Stimulated activated naive CD8-positive, alpha-beta T cell treated with anti-CD3 and anti-CD28 coated beads, Interleukin-15, amount 100 ng/mL, for 72 hours (primary cell): ENCODE data around the gene RPL39L.
"Not testable (repeated sequence)": the region's sequence is repeated elsewhere in the genome, so short reads cannot be mapped to it uniquely, and the experiment has no call there.

Experiments
- ATAC-seq: fragments of 150-1000 bp; cut with Tn5 transposase; 2 replicates; pipeline ENCODE4 v1.10.0; 2021; ENCODE audit warnings: mild to moderate bottlenecking, moderate library complexity
- DNase-seq, 2 donors: peaks; one replicate each; pipeline ENCODE4 v3.0.0; 2021 to 2022
- H3K27ac Mint-ChIP-seq, 2 donors: one replicate each; pipeline ENCODE4 v1.8.0; 2022; ENCODE audit warnings: mild to moderate bottlenecking in 2 of 2, mixed read lengths in 2 of 2, moderate library complexity in 2 of 2
- H3K27me3 Mint-ChIP-seq: one replicate; pipeline ENCODE4 v1.8.0; 2022; ENCODE audit warnings: mixed read lengths
- H3K4me1 Mint-ChIP-seq: one replicate; pipeline ENCODE4 v1.8.0; 2022; ENCODE audit warnings: mild to moderate bottlenecking, mixed read lengths
- H3K4me3 Mint-ChIP-seq, 2 donors: one replicate each; pipeline ENCODE4 v1.8.0; 2022; ENCODE audit warnings: mild to moderate bottlenecking in 2 of 2, mixed read lengths in 2 of 2, moderate library complexity in 1 of 2
- H3K9me3 Mint-ChIP-seq, 2 donors: one replicate each; pipeline ENCODE4 v1.8.0; 2022; ENCODE audit warnings: mixed read lengths in 2 of 2

The RPL39L gene

GRCh38 chr3:187162265-187162953 lies 23.1 kb upstream of the RPL39L start:
- Mint-ChIP-seq H3K4me1 (no peaks in the 10 kb centered on the region), H3K27ac (peak overlapping the region in 1 of 2 donors; percentile 37), H3K27me3 (peaks cover 9% of the 10 kb centered on the region), H3K4me3 (no peak overlapping the region), H3K9me3 (peaks cover 7 to 10% of the 10 kb centered on the region in 2 donors)
- ATAC-seq (no peak), DNase-seq (no peak)

GRCh38 chr3:187161556-187161955 lies 22.3 kb upstream of the RPL39L start:
- DNase-seq (no peak), ATAC-seq (no peak)
- H3K27ac Mint-ChIP-seq: no peak overlapping the region
- peaks cover 7 to 10% of the 10 kb centered on the region in 2 donors for H3K9me3 Mint-ChIP-seq
- H3K27me3 Mint-ChIP-seq: peaks cover 9% of the 10 kb centered on the region
- no peak overlapping the region for H3K4me3 Mint-ChIP-seq
- H3K4me1 Mint-ChIP-seq: no peaks in the 10 kb centered on the region

- H3K27ac Mint-ChIP-seq: peak overlapping the region; percentile 29 to 74
These were observed 11.3 kb upstream of the RPL39L start for GRCh38 chr3:187150599-187150998.

GRCh38 chr3:187150186-187150585 lies 10.9 kb upstream of the RPL39L start:
- Mint-ChIP-seq H3K9me3 (peaks cover 15 to 16% of the 10 kb centered on the region in 2 donors), H3K27ac (no peak overlapping the region)
- ATAC-seq: no peak

More at GRCh38 chr3:187150599-187150998, 11.3 kb upstream of the RPL39L start:
- ATAC-seq (peak; percentile 82), DNase-seq (peak; percentile 50 to 68)
- peaks cover 13% of the 10 kb centered on the region for H3K27me3 Mint-ChIP-seq
- H3K9me3 Mint-ChIP-seq: peaks cover 13% of the 10 kb centered on the region in 2 donors
- no peak overlapping the region for H3K4me3 Mint-ChIP-seq
- H3K4me1 Mint-ChIP-seq: peaks cover 14% of the 10 kb centered on the region

GRCh38 chr3:187146389-187146788 lies 7.1 kb upstream of the RPL39L start:
- H3K27me3 Mint-ChIP-seq: no peaks in the 10 kb centered on the region
- H3K9me3 Mint-ChIP-seq: peaks cover 28 to 32% of the 10 kb centered on the region in 2 donors
- no peak overlapping the region for H3K27ac Mint-ChIP-seq
- H3K4me1 Mint-ChIP-seq: peaks cover 7% of the 10 kb centered on the region
- no peak overlapping the region for H3K4me3 Mint-ChIP-seq
- DNase-seq: no peak
- ATAC-seq: no peak

More at GRCh38 chr3:187150186-187150585, 10.9 kb upstream of the RPL39L start:
- Mint-ChIP-seq H3K4me3 (no peak overlapping the region), H3K4me1 (peaks cover 14% of the 10 kb centered on the region), H3K27me3 (peaks cover 12% of the 10 kb centered on the region)
- DNase-seq: no peak

GRCh38 chr3:187145149-187145895 lies 6.0 kb upstream of the RPL39L start:
- ATAC-seq (no peak), DNase-seq (no peak)
- H3K27me3 Mint-ChIP-seq: no peaks in the 10 kb centered on the region
- peaks cover 28 to 32% of the 10 kb centered on the region in 2 donors for H3K9me3 Mint-ChIP-seq
- H3K27ac Mint-ChIP-seq: no peak overlapping the region
- peaks cover under 1% of the 10 kb centered on the region for H3K4me1 Mint-ChIP-seq
- no peak overlapping the region for H3K4me3 Mint-ChIP-seq

GRCh38 chr3:187139895-187140253 lies 578 bp upstream of the RPL39L start:
- no peak for DNase-seq
- Mint-ChIP-seq H3K9me3 (peaks cover 22 to 34% of the 10 kb centered on the region in 2 donors), H3K27me3 (no peaks in the 10 kb centered on the region), H3K4me1 (peaks cover 26% of the 10 kb centered on the region), H3K4me3 (peak overlapping the region; percentile 84 to 87), H3K27ac (peak overlapping the region; percentile 82 to 89)
- ATAC-seq: no peak

- ATAC-seq (no peak), DNase-seq (no peak)
- Mint-ChIP-seq H3K27me3 (no peaks in the 10 kb centered on the region), H3K4me3 (no peak overlapping the region), H3K27ac (no peak overlapping the region), H3K9me3 (peaks cover 10 to 28% of the 10 kb centered on the region in 2 donors), H3K4me1 (peaks cover 37% of the 10 kb centered on the region)
These were observed 2.4 kb downstream of the RPL39L start for GRCh38 chr3:187136936-187137335.

- no peak for ATAC-seq
- H3K27ac Mint-ChIP-seq: no peak overlapping the region
- no peak for DNase-seq
- no peaks in the 10 kb centered on the region for H3K27me3 Mint-ChIP-seq
- peaks cover 7 to 24% of the 10 kb centered on the region in 2 donors for H3K9me3 Mint-ChIP-seq
- no peak overlapping the region for H3K4me3 Mint-ChIP-seq
- peaks cover 38% of the 10 kb centered on the region for H3K4me1 Mint-ChIP-seq
These were observed 3.0 kb downstream of the RPL39L start for GRCh38 chr3:187136337-187136736.

- H3K4me3 Mint-ChIP-seq, ATAC-seq, H3K27me3 Mint-ChIP-seq, DNase-seq, H3K27ac Mint-ChIP-seq: not testable (repeated sequence)
- Mint-ChIP-seq H3K9me3 (peaks cover 15 to 29% of the 10 kb centered on the region in 2 donors), H3K4me1 (peaks cover 49% of the 10 kb centered on the region)
These were observed 4.1 kb downstream of the RPL39L start for GRCh38 chr3:187135172-187135690.

GRCh38 chr3:187133181-187133580 lies 6.1 kb downstream of the RPL39L start:
- DNase-seq, H3K4me3 Mint-ChIP-seq, H3K27me3 Mint-ChIP-seq, ATAC-seq: not testable (repeated sequence)
- H3K9me3 Mint-ChIP-seq: peaks cover 22 to 47% of the 10 kb centered on the region in 2 donors
- H3K4me1 Mint-ChIP-seq: peaks cover 41% of the 10 kb centered on the region
- H3K27ac Mint-ChIP-seq: peak overlapping the region in 1 of 2 donors; percentile 93

GRCh38 chr3:187132666-187133065 lies 6.6 kb downstream of the RPL39L start:
- peaks cover 39% of the 10 kb centered on the region for H3K4me1 Mint-ChIP-seq
- ATAC-seq (no peak), DNase-seq (no peak)
- peaks cover 22 to 47% of the 10 kb centered on the region in 2 donors for H3K9me3 Mint-ChIP-seq
- no peak overlapping the region for H3K27ac Mint-ChIP-seq
- H3K4me3 Mint-ChIP-seq: no peak overlapping the region
- H3K27me3 Mint-ChIP-seq: no peaks in the 10 kb centered on the region

- ATAC-seq: no peak
- DNase-seq: no peak
- peaks cover 39% of the 10 kb centered on the region for H3K4me1 Mint-ChIP-seq
- peaks cover 22 to 47% of the 10 kb centered on the region in 2 donors for H3K9me3 Mint-ChIP-seq
- H3K4me3 Mint-ChIP-seq: no peak overlapping the region
- no peaks in the 10 kb centered on the region for H3K27me3 Mint-ChIP-seq
- no peak overlapping the region for H3K27ac Mint-ChIP-seq
These were observed 7.3 kb downstream of the RPL39L start for GRCh38 chr3:187131981-187132380.

- Mint-ChIP-seq H3K4me1 (peaks cover 40% of the 10 kb centered on the region), H3K27ac (peak overlapping the region; percentile 82 to 94), H3K27me3 (no peaks in the 10 kb centered on the region), H3K9me3 (peaks cover 25 to 38% of the 10 kb centered on the region in 2 donors), H3K4me3 (peak overlapping the region; percentile 53 to 67)
- DNase-seq: peak; percentile 11 to 44
- ATAC-seq: peak; percentile 98
These were observed 8.8 kb downstream of the RPL39L start for GRCh38 chr3:187130346-187131066.

- H3K4me1 Mint-ChIP-seq: peaks cover 19% of the 10 kb centered on the region
- H3K27me3 Mint-ChIP-seq: no peaks in the 10 kb centered on the region
- ATAC-seq (no peak), DNase-seq (no peak)
- peaks cover 18 to 21% of the 10 kb centered on the region in 2 donors for H3K9me3 Mint-ChIP-seq
- H3K27ac Mint-ChIP-seq: no peak overlapping the region
- no peak overlapping the region for H3K4me3 Mint-ChIP-seq
These were observed 13.8 kb downstream of the RPL39L start for GRCh38 chr3:187125319-187126031.
